GM18508 (cell line): ENCODE measurements around the gene MEIS3.
"Not testable (repeated sequence)": the region's sequence is repeated elsewhere in the genome, so short reads cannot be mapped to it uniquely, and the experiment has no call there.

Source experiments
- ATAC-seq: cut with Tn5 transposase; IDR thresholded peaks from one replicate; pipeline ENCODE4 v1.9.1; 2021; ENCODE audit warnings: moderate number of reproducible peaks; ENCODE audit not compliant: insufficient read depth, unreplicated experiment

Gene MEIS3

DNA sequence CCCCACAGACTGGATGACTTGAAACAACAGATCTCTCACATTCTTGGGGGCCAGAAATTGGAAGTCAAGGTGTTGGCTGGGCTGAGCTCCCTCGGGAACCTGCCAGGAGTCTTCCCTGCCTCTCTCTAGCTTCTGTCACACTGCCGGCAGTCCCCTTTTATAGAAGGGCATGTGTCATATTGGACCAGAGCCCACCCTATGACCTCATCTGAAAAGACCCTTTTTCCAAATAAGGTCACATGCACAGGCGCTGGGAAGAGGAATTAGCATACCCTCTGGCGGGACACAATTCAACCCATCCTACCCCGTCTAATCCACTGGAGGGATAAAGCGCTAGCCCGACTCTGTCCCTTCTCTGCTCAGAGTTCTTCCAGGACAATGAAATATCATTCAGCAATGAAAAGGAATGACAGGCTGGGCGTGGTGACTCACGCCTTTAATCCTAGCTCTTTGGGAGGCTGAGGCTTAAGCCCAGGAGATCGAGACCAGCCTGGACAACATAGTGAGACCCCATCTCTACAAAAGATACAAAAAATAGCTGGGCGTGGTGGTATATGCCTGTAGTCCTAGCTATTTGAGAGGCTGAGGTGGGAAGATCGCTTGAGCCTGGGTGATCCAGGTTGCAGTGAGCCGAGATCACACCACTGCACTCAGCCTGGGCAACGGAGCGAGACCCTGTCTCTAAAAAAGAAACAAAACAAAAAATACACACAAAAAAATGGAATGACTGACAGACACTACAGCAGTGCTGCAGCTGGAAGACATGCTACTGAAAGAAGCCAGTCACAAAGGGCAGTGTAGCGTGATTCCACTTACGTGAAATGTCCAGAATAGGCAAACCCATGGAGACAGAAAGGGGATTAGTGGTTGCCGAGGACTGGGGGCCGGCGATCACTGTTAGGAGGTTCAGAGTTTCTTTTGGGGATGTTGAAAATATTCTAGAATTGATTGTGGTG is 28.5 kb downstream of the MEIS3 start:
- no peak for ATAC-seq

GRCh38 chr19:47389150-47389556 is 30.2 kb downstream of the MEIS3 start:
- no peak for ATAC-seq

- ATAC-seq, result not testable (repeated sequence)
These were observed 30.6 kb downstream of the MEIS3 start for GRCh38 chr19:47388721-47389120.

DNA sequence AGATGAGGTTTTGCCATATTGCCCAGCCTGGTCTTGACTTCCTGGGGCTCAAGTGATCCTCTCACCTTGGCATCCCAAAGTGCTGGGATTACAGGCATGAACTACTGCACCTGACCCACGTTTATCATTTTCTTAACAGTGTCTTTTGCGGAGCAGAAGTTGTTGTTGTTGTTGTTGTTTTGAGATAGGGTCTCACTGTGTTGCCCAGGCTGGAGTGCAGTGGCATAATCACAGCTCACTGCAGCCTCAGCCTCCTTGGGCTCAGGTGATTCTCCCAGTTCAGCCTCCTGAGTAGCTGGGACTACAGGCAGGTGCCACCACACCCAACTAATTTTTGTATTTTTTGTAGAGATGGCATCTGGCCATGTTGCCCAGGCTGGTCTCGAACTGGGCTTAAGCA is 31.7 kb downstream of the MEIS3 start:
- not testable (repeated sequence) for ATAC-seq

GRCh38 chr19:47386582-47386981 is 32.7 kb downstream of the MEIS3 start:
- not testable (repeated sequence) for ATAC-seq

DNA sequence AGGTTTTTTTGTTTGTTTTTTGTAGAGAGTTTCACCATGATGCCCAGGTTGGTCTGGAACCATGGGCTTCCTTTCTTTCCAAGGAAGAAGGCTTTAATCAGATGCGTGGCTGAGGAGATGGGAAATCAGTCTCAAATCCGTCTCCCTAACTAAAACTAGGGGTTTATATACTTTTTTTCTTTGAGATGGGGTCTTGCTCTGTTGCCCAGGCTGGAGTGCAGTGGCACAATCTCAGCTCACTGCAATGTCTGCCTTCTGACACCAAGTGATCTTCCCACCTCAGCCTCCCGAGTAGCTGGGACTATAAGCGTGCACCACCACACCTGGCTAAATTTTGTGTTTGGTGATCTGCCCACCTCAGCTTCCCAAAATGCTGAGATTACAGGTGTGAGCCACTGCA is 34.8 kb downstream of the MEIS3 start:
- not testable (repeated sequence) for ATAC-seq

DNA sequence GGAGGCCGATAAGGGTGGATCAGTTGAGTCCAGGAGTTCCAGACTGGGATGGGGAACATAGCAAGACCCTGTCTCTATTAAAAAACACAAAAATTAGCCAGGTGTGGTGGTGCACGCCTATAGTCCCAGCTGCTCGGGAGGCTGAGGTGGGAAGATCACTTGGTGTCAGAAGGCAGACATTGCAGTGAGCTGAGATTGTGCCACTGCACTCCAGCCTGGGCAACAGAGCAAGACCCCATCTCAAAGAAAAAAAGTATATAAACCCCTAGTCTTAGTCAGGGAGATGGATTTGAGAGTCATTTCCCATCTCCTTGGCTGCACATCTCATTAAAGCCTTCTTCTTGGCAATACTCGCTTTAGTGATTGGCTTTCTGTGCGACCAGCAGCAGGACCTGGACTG is 35.4 kb downstream of the MEIS3 start:
- not testable (repeated sequence) for ATAC-seq

- ATAC-seq, result no peak
These were observed 37.6 kb downstream of the MEIS3 start for GRCh38 chr19:47381653-47382279.

DNA sequence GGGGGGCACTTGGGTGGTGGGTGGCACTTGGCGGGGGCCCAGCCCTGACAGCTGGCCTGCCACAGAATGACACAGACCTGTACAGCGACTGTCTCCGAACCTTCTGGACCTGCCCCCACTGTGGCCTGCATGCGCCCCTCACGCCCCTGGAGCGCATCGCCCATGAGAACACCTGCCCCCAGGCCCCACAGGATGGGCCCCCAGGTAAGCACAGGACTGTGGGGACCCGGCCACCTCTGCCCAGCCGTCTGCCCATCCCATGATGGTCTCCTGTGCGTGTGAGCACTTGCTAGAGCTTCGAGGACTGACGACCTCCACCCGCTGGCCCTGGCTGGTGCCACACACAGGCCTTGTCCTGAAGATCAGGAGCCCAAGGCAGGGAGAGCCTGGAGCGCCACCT is 38.2 kb downstream of the MEIS3 start:
- ATAC-seq, result no peak

DNA sequence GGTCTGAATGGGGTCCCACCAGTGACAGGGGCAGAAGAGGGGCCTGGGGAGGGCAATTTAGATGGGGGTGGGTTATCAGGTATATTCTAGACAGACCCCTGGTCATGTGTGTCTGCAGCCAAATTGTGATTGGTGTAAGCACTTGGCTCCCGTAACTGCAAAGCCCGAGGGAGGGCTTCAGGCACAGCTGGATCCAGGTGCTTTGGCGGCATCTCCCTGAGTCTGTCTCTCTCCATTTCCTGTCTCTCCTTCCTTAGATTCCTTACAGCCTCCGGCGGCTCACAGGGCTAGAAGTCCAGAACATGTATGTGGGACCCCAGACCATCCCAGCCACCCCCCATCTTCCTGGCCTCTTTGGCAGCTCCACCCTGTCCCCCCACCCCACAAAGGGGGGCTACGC is 38.8 kb downstream of the MEIS3 start:
- no peak for ATAC-seq

GRCh38 chr19:47379381-47379938 is 39.9 kb downstream of the MEIS3 start:
- no peak for ATAC-seq

- ATAC-seq, result no peak
These were observed 41.1 kb downstream of the MEIS3 start for GRCh38 chr19:47378246-47378645.

GRCh38 chr19:47377801-47378200 is 41.5 kb downstream of the MEIS3 start:
- ATAC-seq, result no peak

DNA sequence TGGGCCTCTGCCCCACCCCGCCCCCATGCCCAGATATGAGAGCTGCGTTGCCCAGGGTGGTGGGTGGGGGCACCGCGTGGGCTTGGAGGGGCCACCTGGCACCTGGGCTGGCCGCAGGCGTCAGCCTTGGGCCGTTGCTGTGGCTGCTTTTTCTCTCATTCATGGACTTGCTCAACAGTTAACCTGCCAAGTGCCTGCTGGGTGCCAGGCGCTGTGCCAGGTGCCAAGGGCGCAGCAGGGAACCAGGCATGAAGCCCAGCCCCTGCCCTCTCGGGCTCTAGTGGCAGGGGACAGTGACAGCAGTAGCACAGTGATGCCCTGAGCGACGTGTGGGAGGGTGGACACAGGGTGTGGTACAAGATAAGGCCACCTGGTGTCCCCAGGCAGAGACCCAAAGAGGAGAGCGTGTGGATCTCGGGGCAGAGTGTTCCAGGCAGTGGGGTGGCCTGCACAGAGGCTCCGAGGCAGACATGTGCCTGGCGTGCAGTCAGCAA is 42.1 kb downstream of the MEIS3 start:
- no peak for ATAC-seq

GRCh38 chr19:47376589-47377144 is 42.7 kb downstream of the MEIS3 start:
- no peak for ATAC-seq

DNA sequence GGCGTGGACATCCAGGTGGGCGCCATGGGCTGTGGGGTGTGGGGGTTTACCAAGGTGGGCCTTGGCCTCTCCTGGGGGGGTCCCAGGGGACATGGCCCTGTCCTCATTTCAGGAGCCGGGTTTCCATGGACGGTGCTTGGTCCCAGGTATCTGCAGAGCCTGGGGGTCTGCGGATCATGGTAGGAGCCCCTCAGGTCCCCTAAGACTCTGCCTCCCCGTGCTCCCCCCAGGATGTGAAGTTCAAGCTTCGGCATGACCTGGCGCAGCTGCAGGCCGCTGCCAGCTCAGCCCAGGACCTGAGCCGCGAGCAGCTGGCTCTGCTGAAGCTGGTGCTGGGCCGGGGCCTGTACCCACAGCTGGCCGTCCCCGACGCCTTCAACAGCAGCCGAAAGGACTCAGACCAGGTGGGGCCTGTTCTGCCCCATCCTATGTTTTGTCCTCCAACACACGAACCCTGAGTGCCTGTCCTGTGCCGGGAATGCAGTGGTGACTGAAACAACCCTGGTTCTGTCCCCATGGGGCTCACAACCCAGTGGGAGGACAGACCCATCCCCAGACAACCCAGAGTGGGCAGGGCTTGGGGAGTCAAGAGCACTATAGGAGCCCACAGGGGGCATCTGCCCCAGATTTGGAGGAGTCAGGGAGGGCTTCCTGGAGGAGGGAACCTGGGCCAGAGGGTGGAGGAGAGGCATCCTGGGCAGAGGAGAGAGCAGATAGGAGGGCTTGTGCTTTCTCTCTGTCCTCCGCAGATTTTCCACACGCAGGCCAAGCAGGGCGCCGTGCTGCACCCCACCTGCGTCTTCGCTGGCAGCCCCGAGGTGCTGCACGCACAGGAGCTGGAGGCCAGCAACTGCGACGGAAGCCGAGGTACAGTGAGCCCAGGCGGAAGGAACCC is 43.4 kb downstream of the MEIS3 start:
- no peak for ATAC-seq

DNA sequence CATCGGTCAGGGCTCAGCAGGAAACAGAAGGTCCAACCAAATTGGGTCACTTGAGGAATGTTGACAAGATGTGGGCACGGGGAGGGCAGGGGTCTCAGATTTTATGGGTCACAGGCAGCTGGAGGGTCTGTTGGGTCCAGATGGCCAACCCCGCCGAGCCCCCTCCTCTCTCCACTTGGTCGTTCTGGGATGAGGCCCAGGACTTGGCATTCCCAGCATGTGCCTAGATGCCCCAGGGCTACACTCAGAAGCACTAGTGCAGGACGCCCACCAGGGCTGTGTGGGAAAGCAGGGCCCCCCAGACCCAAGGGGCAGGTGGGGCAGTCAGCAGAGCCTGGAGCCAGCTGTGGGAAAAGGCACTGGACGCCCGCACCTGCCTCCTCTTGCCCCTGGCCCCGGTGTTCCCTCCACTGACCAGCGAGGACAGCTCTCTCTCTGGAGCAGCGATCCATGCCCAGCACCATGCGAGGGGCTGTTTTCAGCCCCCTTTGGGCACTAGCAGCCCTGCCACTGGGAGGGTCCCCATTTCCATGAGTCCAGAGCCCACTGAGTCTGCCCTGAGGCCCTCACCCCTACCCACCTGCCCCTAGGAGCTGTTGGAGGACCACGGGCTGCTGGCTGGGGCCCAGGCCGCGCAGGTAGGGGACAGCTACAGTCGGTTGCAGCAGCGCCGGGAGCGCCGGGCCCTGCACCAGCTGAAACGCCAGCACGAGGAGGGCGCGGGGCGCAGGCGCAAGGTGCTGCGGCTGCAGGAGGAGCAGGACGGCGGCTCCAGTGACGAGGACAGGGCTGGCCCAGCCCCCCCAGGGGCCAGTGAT is 44.2 kb downstream of the MEIS3 start:
- ATAC-seq, result no peak

DNA sequence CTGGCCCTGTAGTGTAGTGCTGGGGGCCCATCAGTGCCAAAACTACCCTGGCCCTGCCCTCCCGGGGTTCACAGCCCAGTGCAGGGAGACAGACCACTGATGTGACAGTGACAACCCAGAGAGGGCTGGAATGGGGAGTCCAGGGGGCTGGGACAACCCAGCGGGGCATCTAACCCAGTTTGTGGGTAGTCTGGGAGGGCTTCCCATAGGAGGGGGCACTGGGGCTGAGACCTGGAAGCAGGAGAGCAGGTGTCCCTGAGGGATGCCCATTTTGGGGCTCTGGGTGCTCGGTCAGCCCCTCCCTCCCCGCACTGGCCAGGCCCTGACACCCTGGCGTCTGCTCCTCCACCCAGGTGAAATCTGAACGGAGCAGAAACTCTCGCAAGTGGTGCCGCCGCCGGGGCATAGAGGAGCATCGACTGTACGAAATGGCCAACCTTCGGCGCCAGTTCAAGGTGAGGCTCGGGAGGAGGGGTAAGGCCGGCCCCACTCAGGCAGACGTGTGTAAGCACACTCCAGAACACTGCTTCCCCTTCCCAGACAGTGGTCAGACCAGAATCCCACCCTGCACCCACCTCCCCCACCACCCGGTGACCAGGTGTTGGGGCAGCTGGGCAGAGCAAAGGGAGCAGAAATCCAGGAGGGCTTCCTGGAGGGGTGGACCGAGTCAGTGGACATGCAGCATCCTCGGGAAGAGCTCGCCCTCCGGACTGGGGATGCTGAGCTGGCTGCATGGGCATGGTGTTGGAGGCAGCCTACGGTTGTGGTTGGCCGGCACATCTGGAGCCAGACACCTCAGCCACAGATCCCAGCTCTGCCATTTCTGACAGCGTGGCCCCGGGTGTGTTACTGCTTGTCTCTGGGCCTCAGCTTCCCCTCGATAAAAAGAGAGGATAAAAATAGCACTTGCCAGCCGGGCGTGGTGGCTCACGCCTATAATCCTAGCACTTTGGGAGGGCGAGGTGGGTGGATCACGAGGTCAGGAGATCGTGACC is 45.8 kb downstream of the MEIS3 start:
- ATAC-seq, result no peak
